ENCODE results near the gene LRRIQ1. TPM values are rescaled to one million over a fixed set of nuclear protein-coding genes. Genes with fewer than 3 reads are reported as not detected.

Gene LRRIQ1
- total and polyA plus RNA-seq, 2 donors from 2014 or later, result 2.4 to 8.5 TPM

- no peak overlapping the region for H3K9ac ChIP-seq (ENCODE audit: low read length in 3 of 3)
- H3K9me3 ChIP-seq (ENCODE audit: control insufficient read depth in 2 of 3, insufficient read depth in 1 of 3, low read length in 3 of 3), result no peaks in the 10 kb centered on the region
- no peaks in the 10 kb centered on the region for H3K4me1 ChIP-seq (ENCODE audit: control insufficient read depth in 2 of 3, insufficient read depth in 2 of 3, low read depth in 1 of 3, low read length in 3 of 3)
- H3K27me3 ChIP-seq (ENCODE audit: control insufficient read depth, insufficient read depth, low read length), result no peaks in the 10 kb centered on the region
- intact Hi-C loops (cut with DNase I), result no loop called here
- TF ChIP-seq CTCF (IDR thresholded peaks at IDR 0.05; ENCODE audit: borderline replicate concordance, extremely low read depth, insufficient read depth), result no peak
- H3K36me3 ChIP-seq (ENCODE audit: control insufficient read depth in 2 of 3, insufficient read depth in 3 of 3, low read length in 3 of 3), result no peaks in the 10 kb centered on the region
- no peak overlapping the region for H3K27ac ChIP-seq (ENCODE audit: low read depth in 2 of 2, low read length in 2 of 2)
- FAIRE-seq (no peak), DNase-seq (peak in 1 of 5 donors; percentile 56)
- H3K4me3 ChIP-seq (ENCODE audit: low read length in 3 of 3), result no peak overlapping the region
Measured at GRCh38 chr12:85156569-85156968, 120.4 kb downstream of the LRRIQ1 start.

- FAIRE-seq (no peak), DNase-seq (no peak)
- H3K36me3 ChIP-seq (ENCODE audit: control insufficient read depth in 2 of 3, insufficient read depth in 3 of 3, low read length in 3 of 3), result no peaks in the 10 kb centered on the region
- no peaks in the 10 kb centered on the region for H3K4me1 ChIP-seq (ENCODE audit: control insufficient read depth in 2 of 3, insufficient read depth in 2 of 3, low read depth in 1 of 3, low read length in 3 of 3)
- no peaks in the 10 kb centered on the region for H3K27me3 ChIP-seq (ENCODE audit: control insufficient read depth, insufficient read depth, low read length)
- H3K9ac ChIP-seq (ENCODE audit: low read length in 3 of 3), result no peak overlapping the region
- H3K27ac ChIP-seq (ENCODE audit: low read depth in 2 of 2, low read length in 2 of 2), result no peak overlapping the region
- no peak for TF ChIP-seq CTCF (IDR thresholded peaks at IDR 0.05; ENCODE audit: borderline replicate concordance, extremely low read depth, insufficient read depth)
- no peaks in the 10 kb centered on the region for H3K9me3 ChIP-seq (ENCODE audit: control insufficient read depth in 2 of 3, insufficient read depth in 1 of 3, low read length in 3 of 3)
- intact Hi-C loops (cut with DNase I), result no loop called here
- H3K4me3 ChIP-seq (ENCODE audit: low read length in 3 of 3), result no peak overlapping the region
Measured at GRCh38 chr12:85157035-85157603, 121.0 kb downstream of the LRRIQ1 start.

- DNase-seq (no peak), FAIRE-seq (no peak)
- no peak overlapping the region for H3K27ac ChIP-seq (ENCODE audit: low read depth in 2 of 2, low read length in 2 of 2)
- no peak for TF ChIP-seq CTCF (IDR thresholded peaks at IDR 0.05; ENCODE audit: borderline replicate concordance, extremely low read depth, insufficient read depth)
- no peaks in the 10 kb centered on the region for H3K4me1 ChIP-seq (ENCODE audit: control insufficient read depth in 2 of 3, insufficient read depth in 2 of 3, low read depth in 1 of 3, low read length in 3 of 3)
- intact Hi-C loops (cut with DNase I), result no loop called here
- no peak overlapping the region for H3K9ac ChIP-seq (ENCODE audit: low read length in 3 of 3)
- no peaks in the 10 kb centered on the region for H3K36me3 ChIP-seq (ENCODE audit: control insufficient read depth in 2 of 3, insufficient read depth in 3 of 3, low read length in 3 of 3)
- no peak overlapping the region for H3K4me3 ChIP-seq (ENCODE audit: low read length in 3 of 3)
- H3K27me3 ChIP-seq (ENCODE audit: control insufficient read depth, insufficient read depth, low read length), result no peaks in the 10 kb centered on the region
- no peaks in the 10 kb centered on the region for H3K9me3 ChIP-seq (ENCODE audit: control insufficient read depth in 2 of 3, insufficient read depth in 1 of 3, low read length in 3 of 3)
Measured at GRCh38 chr12:85163752-85164321, 127.7 kb downstream of the LRRIQ1 start.

Data from kidney (tissue), 14 donors.